K562 (cell line): ENCODE data around the gene DIPK1A. TPM values are rescaled to one million over a fixed set of nuclear protein-coding genes. Genes with fewer than 3 reads are reported as not detected.
A peak's percentile ranks its signal among the peaks of the same experiment; 100 is the strongest.

Experiments used
- ELK3 ChIP-seq: fragments of 450-650 bp; formaldehyde crosslinking; IDR thresholded peaks from 2 replicates; pipeline ENCODE4 v1.4.0; 2020; ENCODE audit warnings: mild to moderate bottlenecking
- EP300 ChIP-seq: IDR thresholded peaks from 2 replicates; pipeline ENCODE4 v1.6.1; 2012; ENCODE audit warnings: low read length, improper control_type of control experiment
- ETV1 ChIP-seq: fragments of 450-650 bp; conservative IDR thresholded peaks from 2 replicates; pipeline ENCODE4 v1.6.1; 2016; ENCODE audit warnings: missing genetic modification characterization, control low read depth, low read depth, missing compliant biosample characterization
- FIP1L1 ChIP-seq: fragments of 200-400 bp; formaldehyde crosslinking; IDR thresholded peaks from 2 replicates; pipeline ENCODE4 v1.6.1; 2018; ENCODE audit warnings: mild to moderate bottlenecking, low read depth, low read length; ENCODE audit not compliant: poor library complexity, severe bottlenecking
- FOXM1 ChIP-seq, 2 experiments: fragments of 450-650 bp in 1 of 2; sonication (generic) in 1 of 2; formaldehyde crosslinking in 1 of 2; IDR thresholded peaks; 2 replicates each; pipeline versions ENCODE4 v1.6.1 to v1.9.0; 2017 to 2022; ENCODE audit warnings: low read depth in 2 of 2, mild to moderate bottlenecking in 2 of 2, missing genetic modification reagents in 1 of 2, moderate library complexity in 1 of 2
- ID3 ChIP-seq, 2 experiments: fragments of 250-450 bp in 1 of 2; fragments of 450-650 bp in 1 of 2; sonication (Bioruptor Pico) in 1 of 2; IDR thresholded peaks; 2 replicates each; pipeline versions ENCODE4 v1.6.1 to v1.8.0; 2016 to 2021; ENCODE audit warnings: mild to moderate bottlenecking in 2 of 2, moderate library complexity in 2 of 2, missing compliant biosample characterization in 1 of 2, missing genetic modification characterization in 1 of 2
- MYC ChIP-seq, 2 experiments: fragments of 250-450 bp in 1 of 2; sonication (Bioruptor Pico) in 1 of 2; IDR thresholded peaks; 2 replicates each; pipeline versions ENCODE4 v1.5.1 to v1.6.1; 2012 to 2021; ENCODE audit warnings: low read depth in 2 of 2, borderline replicate concordance in 1 of 2, improper control_type of control experiment in 1 of 2, low read length in 1 of 2, mild to moderate bottlenecking in 1 of 2, moderate library complexity in 1 of 2
- RAD21 ChIP-seq, 2 experiments: fragments of 250-450 bp in 1 of 2; fragments of 450-650 bp in 1 of 2; sonication (Bioruptor Pico) in 1 of 2; formaldehyde crosslinking in 1 of 2; IDR thresholded peaks in 1 of 2; conservative IDR thresholded peaks in 1 of 2; 2 replicates each; pipeline versions ENCODE4 v1.4.0 to v1.8.0; 2020 to 2022; ENCODE audit warnings: mild to moderate bottlenecking in 2 of 2, moderate library complexity in 1 of 2
- TBL1XR1 ChIP-seq, 2 experiments: IDR thresholded peaks; 2 replicates each; pipeline ENCODE4 v1.6.1; 2012; ENCODE audit warnings: improper control_type of control experiment in 2 of 2, low read length in 2 of 2, mild to moderate bottlenecking in 1 of 2
- TCF3 ChIP-seq: sonication (generic); formaldehyde crosslinking; IDR thresholded peaks from 2 replicates; pipeline ENCODE4 v1.4.0; 2020; ENCODE audit warnings: mild to moderate bottlenecking, missing genetic modification reagents
- TFAP4 ChIP-seq: sonication (generic); formaldehyde crosslinking; IDR thresholded peaks from 2 replicates; pipeline ENCODE4 v1.8.0; 2022; ENCODE audit warnings: missing genetic modification reagents, mild to moderate bottlenecking, moderate library complexity, borderline replicate concordance
- TFE3 ChIP-seq: fragments of 450-650 bp; formaldehyde crosslinking; IDR thresholded peaks from 2 replicates; pipeline ENCODE4 v1.4.0; 2020; ENCODE audit warnings: mild to moderate bottlenecking, mixed read lengths
- WHSC1 ChIP-seq: IDR thresholded peaks from one replicate; pipeline ENCODE4 v1.6.1; 2012; ENCODE audit warnings: low read length, control low read depth, inconsistent platforms
- ZNF134 ChIP-seq: fragments of 250-450 bp; sonication (Bioruptor Pico); conservative IDR thresholded peaks from 2 replicates; pipeline ENCODE4 v1.4.0; 2020
- ZNF212 ChIP-seq: fragments of 450-650 bp; formaldehyde crosslinking; IDR thresholded peaks from 2 replicates; pipeline ENCODE4 v1.4.0; 2020; ENCODE audit warnings: mild to moderate bottlenecking
- ZNF280A ChIP-seq: fragments of 450-650 bp; IDR thresholded peaks from 2 replicates; pipeline ENCODE4 v1.6.1; 2018; ENCODE audit warnings: mild to moderate bottlenecking, low read depth; ENCODE audit not compliant: partially characterized antibody
- ZNF436 ChIP-seq: fragments of 250-450, 450-650 bp; sonication (Bioruptor Pico); formaldehyde crosslinking; IDR thresholded peaks from 2 replicates; pipeline ENCODE4 v1.7.0; 2020; ENCODE audit warnings: mild to moderate bottlenecking
- ZNF707 ChIP-seq: fragments of 250-450 bp; sonication (Bioruptor Pico); conservative IDR thresholded peaks from 2 replicates; pipeline ENCODE4 v1.8.0; 2022; ENCODE audit warnings: inconsistent platforms, mild to moderate bottlenecking, moderate library complexity
- polyA plus RNA-seq, 8 experiments: library from polyadenylated mRNA; depleted of rRNA in 4 of 8; stranded (reverse) in 5 of 8; unstranded in 3 of 8; fragments of >200 nt; fragmentation: Nextera tagmentation in 2 of 8; fragmentation: Illumina TruSeq in 1 of 8; extraction: Ambion mirVana in 2 of 8; extraction: Trizol in 1 of 8; gene quantifications; 2 replicates each; pipeline versions ENCODE4 v1.2.1 to v1.2.3, GENCODE V29; 2011 to 2014; ENCODE audit warnings: inconsistent platforms in 1 of 8, missing spikeins in 1 of 8
- total RNA-seq, 7 experiments: library from RNA; depleted of rRNA in 6 of 7; stranded (reverse); fragments of >200 nt in 6 of 7; fragmentation: Illumina TruSeq in 2 of 7; extraction: Trizol in 2 of 7; gene quantifications; 2 replicates each; pipeline versions ENCODE4 v1.2.1 to v1.2.3, GENCODE V29; 2011 to 2021; ENCODE audit warnings: low replicate concordance in 1 of 7

The DIPK1A gene
- total and polyA plus RNA-seq, 9 of the 15 experiments (the other 6 are each of a cell fraction or from before 2014, with no cell fraction given), result 0.54 to 2.5 (median 1.3) TPM

- TF ChIP-seq TFE3 (CRISPR knock-in tag), result no peak
- no peak for TF ChIP-seq ID3 (CRISPR knock-in tag; IDR thresholded peaks at IDR 0.05)
- 0 out of 2 replicates have a peak, but pooled peaks have one; percentile 21 for TF ChIP-seq ID3 (tag; IDR thresholded peaks at IDR 0.05)
- no peak for TF ChIP-seq FIP1L1
- no peak for TF ChIP-seq ZNF707 (CRISPR knock-in tag)
- TF ChIP-seq ZNF134, result no peak
- no peak for TF ChIP-seq WHSC1
- TF ChIP-seq EP300, result no peak; the same call in 1 of the 2 replicates
- TF ChIP-seq TFAP4 (CRISPR knock-in tag), result 0 out of 2 replicates have a peak, but pooled peaks have one; percentile 22
- no peak for TF ChIP-seq ELK3 (CRISPR knock-in tag)
- no peak for TF ChIP-seq FOXM1 (IDR thresholded peaks at IDR 0.05; ENCODE audit: low read depth)
- TF ChIP-seq FOXM1 (CRISPR knock-in tag; IDR thresholded peaks at IDR 0.05; ENCODE audit: low read depth), result no peak
- TF ChIP-seq TCF3 (CRISPR knock-in tag), result peak; percentile 44
- peak in 1 of 2 experiments; percentile 32; a peak in 1 of 4 replicates for TF ChIP-seq TBL1XR1 (IDR thresholded peaks at IDR 0.05; ENCODE audit: low read length in 2 of 2)
- TF ChIP-seq MYC (IDR thresholded peaks at IDR 0.05; ENCODE audit: low read depth, low read length), result no peak
- no peak for TF ChIP-seq MYC (CRISPR knock-in tag; IDR thresholded peaks at IDR 0.05; ENCODE audit: borderline replicate concordance, low read depth)
- no peak for TF ChIP-seq ZNF436 (CRISPR knock-in tag)
- no peak for TF ChIP-seq ZNF280A
- TF ChIP-seq ETV1 (tag), result no peak
- peak in 1 of 2 experiments; percentile 23; a peak in 1 of 4 replicates for TF ChIP-seq RAD21 (CRISPR knock-in tag; conservative IDR thresholded peaks at IDR 0.05 in 1 of 2, IDR thresholded peaks at IDR 0.05 in 1 of 2)
- no peak for TF ChIP-seq ZNF212
Measured at GRCh38 chr1:92924501-92924900, 36.8 kb downstream of the DIPK1A start (continued).
